Ishikawa (cell line): ENCODE results near the gene RNF121.

ENCODE experiments used
- CEBPB ChIP-seq: IDR thresholded peaks from 2 replicates; pipeline ENCODE4 v1.6.1; 2012
- CREB1 ChIP-seq: IDR thresholded peaks from 2 replicates; pipeline ENCODE4 v1.6.1; 2012; ENCODE audit warnings: low read depth
- EGR1 ChIP-seq: IDR thresholded peaks from 2 replicates; pipeline ENCODE4 v1.6.1; 2012
- EP300 ChIP-seq: IDR thresholded peaks from 2 replicates; pipeline ENCODE4 v1.6.1; 2012; ENCODE audit warnings: borderline replicate concordance
- FOXM1 ChIP-seq: IDR thresholded peaks from 2 replicates; pipeline ENCODE4 v1.6.1; 2012; ENCODE audit warnings: low read depth, borderline replicate concordance
- MAX ChIP-seq: IDR thresholded peaks from 2 replicates; pipeline ENCODE4 v1.6.1; 2012
- NFIC ChIP-seq: IDR thresholded peaks from 2 replicates; pipeline ENCODE4 v1.6.1; 2012
- RAD21 ChIP-seq: IDR thresholded peaks from 2 replicates; pipeline ENCODE4 v1.6.1; 2012; ENCODE audit warnings: low read depth
- REST ChIP-seq: IDR thresholded peaks from 2 replicates; pipeline ENCODE4 v1.6.1; 2012; ENCODE audit warnings: low read depth, mild to moderate bottlenecking
- TAF1 ChIP-seq: IDR thresholded peaks from 2 replicates; pipeline ENCODE4 v1.6.1; 2012; ENCODE audit warnings: low read depth, mild to moderate bottlenecking
- TCF12 ChIP-seq: IDR thresholded peaks from 2 replicates; pipeline ENCODE4 v1.6.1; 2012; ENCODE audit warnings: low read depth
- TEAD4 ChIP-seq: IDR thresholded peaks from 2 replicates; pipeline ENCODE4 v1.6.1; 2012
- USF1 ChIP-seq: IDR thresholded peaks from 2 replicates; pipeline ENCODE4 v1.6.1; 2012
- YY1 ChIP-seq: IDR thresholded peaks from 2 replicates; pipeline ENCODE4 v1.6.1; 2012; ENCODE audit warnings: low read depth
- ZBTB7A ChIP-seq: IDR thresholded peaks from 2 replicates; pipeline ENCODE4 v1.6.1; 2012; ENCODE audit warnings: low read depth

Gene RNF121

GRCh38 chr11:71949034-71949433 lies 20.2 kb downstream of the RNF121 start:
- TF ChIP-seq FOXM1: no peak
- TF ChIP-seq YY1: no peak
- TF ChIP-seq RAD21: no peak
- no peak for TF ChIP-seq TEAD4
- TF ChIP-seq USF1: no peak
- TF ChIP-seq NFIC: no peak
- no peak for TF ChIP-seq TCF12
- TF ChIP-seq ZBTB7A: no peak
- no peak for TF ChIP-seq TAF1
- no peak for TF ChIP-seq EGR1
- no peak for TF ChIP-seq EP300
- TF ChIP-seq REST: no peak
- TF ChIP-seq CREB1: no peak
- no peak for TF ChIP-seq CEBPB
- no peak for TF ChIP-seq MAX

GRCh38 chr11:71951741-71952310 lies 23.0 kb downstream of the RNF121 start:
- TF ChIP-seq RAD21 (no peak), TCF12 (no peak), TEAD4 (no peak), NFIC (no peak), USF1 (no peak), EGR1 (no peak), CREB1 (no peak), EP300 (no peak), CEBPB (no peak), MAX (no peak), TAF1 (no peak), ZBTB7A (no peak), FOXM1 (no peak), YY1 (no peak), REST (no peak)

GRCh38 chr11:71955898-71956456 lies 27.1 kb downstream of the RNF121 start:
- TF ChIP-seq FOXM1 (no peak), ZBTB7A (no peak), MAX (no peak), REST (no peak), CEBPB (no peak), USF1 (no peak)
